ENCODE measurements around the gene MUC6.
A peak's percentile ranks its signal among the peaks of the same experiment; 100 is the strongest.

MUC6 gene

GRCh38 chr11:1008803-1009145, 27.7 kb downstream of the MUC6 start:
- peaks cover 12% of the 10 kb centered on the region for H3K36me3 Mint-ChIP-seq (ENCODE audit: low read depth)
- ATAC-seq (no peak), DNase-seq (no peak)
- no peak overlapping the region for H3K4me3 Mint-ChIP-seq
- no peaks in the 10 kb centered on the region for H3K9me3 Mint-ChIP-seq
- H3K27ac Mint-ChIP-seq = no peak overlapping the region
- H3K27me3 Mint-ChIP-seq = no peaks in the 10 kb centered on the region
- H3K4me1 Mint-ChIP-seq = no peaks in the 10 kb centered on the region

- ATAC-seq = no peak
- H3K27me3 Mint-ChIP-seq = no peaks in the 10 kb centered on the region
- no peak overlapping the region for H3K4me3 Mint-ChIP-seq
- H3K27ac Mint-ChIP-seq = no peak overlapping the region
- no peaks in the 10 kb centered on the region for H3K4me1 Mint-ChIP-seq
- no peaks in the 10 kb centered on the region for H3K9me3 Mint-ChIP-seq
- H3K36me3 Mint-ChIP-seq (ENCODE audit: low read depth) = peaks cover 12% of the 10 kb centered on the region
- DNase-seq = no peak
These were observed 28.3 kb downstream of the MUC6 start for GRCh38 chr11:1008001-1008802.

DNA sequence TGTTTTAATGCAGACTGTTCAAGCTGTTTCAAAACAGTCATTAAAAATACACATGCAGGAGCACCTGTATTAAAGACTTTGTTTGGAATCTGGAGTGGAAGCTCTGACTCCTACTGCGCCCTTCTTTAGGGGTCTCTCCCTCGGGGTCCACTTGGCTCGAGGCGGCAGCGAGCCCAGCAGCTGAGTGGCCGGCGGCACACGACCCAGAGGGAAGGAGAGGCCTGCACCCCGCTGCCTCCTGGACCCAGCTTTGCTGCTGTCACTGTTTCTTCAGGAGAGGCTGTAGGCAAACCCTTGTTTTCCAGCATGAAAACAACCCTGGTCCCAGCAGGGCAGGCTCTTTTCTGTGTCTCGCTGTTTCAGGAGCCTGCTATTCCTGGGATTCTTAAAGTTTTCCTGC, 29.2 kb downstream of the MUC6 start:
- Mint-ChIP-seq H3K27ac (no peak overlapping the region), H3K36me3 (ENCODE audit: low read depth) (peaks cover 14% of the 10 kb centered on the region), H3K9me3 (no peaks in the 10 kb centered on the region), H3K27me3 (no peaks in the 10 kb centered on the region), H3K4me3 (no peak overlapping the region), H3K4me1 (no peaks in the 10 kb centered on the region)
- ATAC-seq (no peak), DNase-seq (no peak)

GRCh38 chr11:1006762-1007161, 29.8 kb downstream of the MUC6 start:
- DNase-seq = no peak
- Mint-ChIP-seq H3K27ac (no peak overlapping the region), H3K4me1 (no peaks in the 10 kb centered on the region), H3K9me3 (no peaks in the 10 kb centered on the region), H3K4me3 (no peak overlapping the region), H3K36me3 (ENCODE audit: low read depth) (peaks cover 15% of the 10 kb centered on the region), H3K27me3 (no peaks in the 10 kb centered on the region)
- no peak for ATAC-seq

DNA sequence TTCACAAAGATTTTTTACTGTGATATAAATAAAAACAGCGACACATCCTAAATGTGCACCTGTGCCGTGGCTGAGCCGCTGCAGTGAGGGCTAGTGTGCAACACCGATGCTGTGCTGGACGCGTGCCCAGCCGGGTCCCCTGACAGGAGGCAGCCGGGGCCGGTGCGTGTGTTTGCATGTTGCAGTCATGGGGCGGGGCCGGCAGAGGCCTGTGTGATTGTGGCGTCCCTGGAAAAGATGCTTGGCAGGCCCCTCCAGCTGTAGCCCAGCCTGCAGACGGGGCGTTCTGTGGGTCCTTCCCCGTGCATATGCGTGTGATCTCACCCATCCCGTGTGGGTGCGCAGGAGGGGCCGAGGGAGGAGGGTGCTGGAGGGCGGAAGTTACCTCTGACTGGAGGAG, 30.6 kb downstream of the MUC6 start:
- peaks cover 17% of the 10 kb centered on the region for H3K36me3 Mint-ChIP-seq (ENCODE audit: low read depth)
- no peak overlapping the region for H3K27ac Mint-ChIP-seq
- no peak for DNase-seq
- no peak for ATAC-seq
- no peaks in the 10 kb centered on the region for H3K27me3 Mint-ChIP-seq
- H3K4me1 Mint-ChIP-seq = no peaks in the 10 kb centered on the region
- no peaks in the 10 kb centered on the region for H3K9me3 Mint-ChIP-seq
- no peak overlapping the region for H3K4me3 Mint-ChIP-seq

DNA sequence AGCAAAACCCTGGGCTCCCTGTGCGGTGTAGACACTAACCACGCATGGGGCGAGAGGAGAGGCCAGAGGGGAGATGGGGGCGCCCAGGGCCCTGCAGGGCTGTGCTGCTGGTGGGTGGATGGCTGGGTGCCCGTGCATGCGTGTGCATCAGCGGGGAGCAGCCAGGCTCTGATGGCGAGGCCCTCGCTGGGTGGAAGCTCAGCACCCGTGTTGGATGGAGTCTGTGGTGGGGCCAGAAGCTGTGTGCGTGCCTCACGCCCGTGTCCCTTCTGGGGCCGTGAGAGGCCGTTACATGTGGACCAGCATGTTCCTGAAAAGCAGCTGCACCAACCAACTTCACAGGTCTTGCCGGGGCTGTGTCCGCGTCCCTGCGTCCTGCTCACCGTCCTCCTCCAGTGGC, 33.4 kb downstream of the MUC6 start:
- Mint-ChIP-seq H3K9me3 (no peaks in the 10 kb centered on the region), H3K27ac (no peak overlapping the region), H3K4me1 (no peaks in the 10 kb centered on the region), H3K36me3 (ENCODE audit: low read depth) (peaks cover 14% of the 10 kb centered on the region), H3K27me3 (no peaks in the 10 kb centered on the region), H3K4me3 (no peak overlapping the region)
- DNase-seq = no peak
- no peak for ATAC-seq

- DNase-seq = no peak
- Mint-ChIP-seq H3K4me3 (no peak overlapping the region), H3K27ac (no peak overlapping the region), H3K36me3 (ENCODE audit: low read depth) (peaks cover 14% of the 10 kb centered on the region), H3K27me3 (no peaks in the 10 kb centered on the region), H3K4me1 (no peaks in the 10 kb centered on the region), H3K9me3 (no peaks in the 10 kb centered on the region)
- no peak for ATAC-seq
These were observed 34.0 kb downstream of the MUC6 start for GRCh38 chr11:1002406-1002984.

DNA sequence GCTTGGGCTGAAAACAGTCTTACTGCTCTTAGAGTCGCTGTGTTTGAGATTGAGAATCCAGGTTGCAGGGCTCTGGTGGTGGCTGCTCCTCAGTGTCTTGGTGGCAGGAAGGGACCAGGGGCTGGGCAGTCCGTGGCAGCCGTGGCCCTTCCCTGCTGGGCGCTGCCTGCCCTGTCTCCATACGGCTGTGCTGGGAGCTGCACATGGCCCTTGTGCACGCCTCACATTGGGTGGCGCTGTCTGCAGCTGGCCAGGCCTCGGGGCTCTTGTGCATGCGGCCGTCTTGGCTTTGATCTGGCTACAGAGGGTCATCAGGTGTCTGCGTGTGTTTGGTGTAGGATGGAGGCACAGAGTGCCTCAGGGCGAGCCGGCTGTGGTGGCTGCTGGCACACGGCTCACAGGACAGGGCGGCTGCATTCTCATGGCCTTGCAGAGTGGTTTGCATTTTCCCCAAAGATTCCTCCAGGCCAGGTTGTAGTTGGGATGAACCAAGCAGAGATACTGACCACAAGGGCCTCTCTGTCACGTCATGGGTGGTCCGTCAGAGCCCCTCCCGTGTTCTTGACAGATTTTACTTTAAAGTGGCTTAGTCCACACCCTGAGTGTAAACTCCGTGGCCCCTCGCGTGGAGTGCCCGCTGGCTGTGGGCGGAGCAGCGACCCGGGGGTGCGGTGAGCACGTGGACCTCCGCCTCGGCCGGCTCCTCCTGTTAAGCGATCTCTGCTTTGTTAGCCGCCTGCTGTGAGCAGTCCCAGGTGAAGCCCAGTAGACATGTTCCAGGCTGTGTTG, 34.7 kb downstream of the MUC6 start:
- no peak for ATAC-seq
- no peak for DNase-seq
- H3K4me1 Mint-ChIP-seq = no peaks in the 10 kb centered on the region
- no peak overlapping the region for H3K4me3 Mint-ChIP-seq
- no peaks in the 10 kb centered on the region for H3K27me3 Mint-ChIP-seq
- H3K27ac Mint-ChIP-seq = no peak overlapping the region
- peaks cover 14% of the 10 kb centered on the region for H3K36me3 Mint-ChIP-seq (ENCODE audit: low read depth)
- H3K9me3 Mint-ChIP-seq = no peaks in the 10 kb centered on the region

GRCh38 chr11:1000357-1001278, 35.9 kb downstream of the MUC6 start:
- no peaks in the 10 kb centered on the region for H3K9me3 Mint-ChIP-seq
- peaks cover 22% of the 10 kb centered on the region for H3K36me3 Mint-ChIP-seq (ENCODE audit: low read depth)
- no peak overlapping the region for H3K4me3 Mint-ChIP-seq
- no peak for DNase-seq
- H3K4me1 Mint-ChIP-seq = peaks cover 9% of the 10 kb centered on the region
- no peak for ATAC-seq
- no peaks in the 10 kb centered on the region for H3K27me3 Mint-ChIP-seq
- H3K27ac Mint-ChIP-seq = no peak overlapping the region

- H3K27ac Mint-ChIP-seq = no peak overlapping the region
- H3K36me3 Mint-ChIP-seq (ENCODE audit: low read depth) = peaks cover 23% of the 10 kb centered on the region
- no peak for ATAC-seq
- H3K27me3 Mint-ChIP-seq = no peaks in the 10 kb centered on the region
- no peak overlapping the region for H3K4me3 Mint-ChIP-seq
- no peak for DNase-seq
- H3K9me3 Mint-ChIP-seq = no peaks in the 10 kb centered on the region
- peaks cover 9% of the 10 kb centered on the region for H3K4me1 Mint-ChIP-seq
These were observed 37.5 kb downstream of the MUC6 start for GRCh38 chr11:999009-999408.

- ATAC-seq (no peak), DNase-seq (no peak)
- Mint-ChIP-seq H3K4me3 (no peak overlapping the region), H3K27ac (no peak overlapping the region), H3K9me3 (no peaks in the 10 kb centered on the region), H3K4me1 (peaks cover 9% of the 10 kb centered on the region), H3K27me3 (no peaks in the 10 kb centered on the region), H3K36me3 (ENCODE audit: low read depth) (peaks cover 21% of the 10 kb centered on the region)
These were observed 38.6 kb downstream of the MUC6 start for GRCh38 chr11:997907-998306.

GRCh38 chr11:996681-997080, 39.8 kb downstream of the MUC6 start:
- no peak overlapping the region for H3K27ac Mint-ChIP-seq
- no peak for DNase-seq
- peaks cover 11% of the 10 kb centered on the region for H3K4me1 Mint-ChIP-seq
- H3K36me3 Mint-ChIP-seq (ENCODE audit: low read depth) = peaks cover 22% of the 10 kb centered on the region
- ATAC-seq = peak; percentile 18
- no peaks in the 10 kb centered on the region for H3K27me3 Mint-ChIP-seq
- H3K9me3 Mint-ChIP-seq = no peaks in the 10 kb centered on the region
- no peak overlapping the region for H3K4me3 Mint-ChIP-seq

GRCh38 chr11:995752-996420, 40.6 kb downstream of the MUC6 start:
- DNase-seq (no peak), ATAC-seq (no peak)
- no peak overlapping the region for H3K4me3 Mint-ChIP-seq
- peaks cover 20% of the 10 kb centered on the region for H3K36me3 Mint-ChIP-seq (ENCODE audit: low read depth)
- H3K9me3 Mint-ChIP-seq = no peaks in the 10 kb centered on the region
- peak overlapping the region; percentile 59 for H3K27ac Mint-ChIP-seq
- peaks cover 11% of the 10 kb centered on the region for H3K4me1 Mint-ChIP-seq
- no peaks in the 10 kb centered on the region for H3K27me3 Mint-ChIP-seq

Measured in activated naive CD8-positive, alpha-beta T cell treated with anti-CD3 and anti-CD28 coated beads, Interleukin-2, amount 50 U/mL, for 24 hours (primary cell).